ENCODE results near the gene SENP1. TPM values are rescaled to one million over a fixed set of nuclear protein-coding genes. Genes with fewer than 3 reads are reported as not detected.

The SENP1 gene
- polyA plus RNA-seq, 2 of the 4 experiments (the other 2 are of a cell fraction): 13.9 to 49.3 TPM

DNA sequence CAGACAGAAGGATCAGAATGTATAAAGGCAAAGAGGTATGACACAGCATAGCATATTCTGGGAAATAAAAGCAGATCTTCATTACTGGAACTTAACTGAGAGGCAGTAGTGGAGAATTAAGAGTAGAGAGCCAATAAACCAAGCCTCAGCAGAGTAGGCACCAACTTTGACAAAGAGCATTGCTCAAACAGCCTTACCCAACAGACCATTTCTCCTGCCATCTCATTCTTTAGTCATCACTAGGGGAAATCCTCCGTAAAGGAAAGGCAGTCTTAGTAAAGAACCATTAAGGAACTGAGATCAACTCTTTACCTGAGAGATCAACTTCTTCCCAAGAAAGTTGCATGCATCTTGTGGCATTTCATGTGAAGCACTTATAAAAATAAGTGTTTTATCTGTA, 36.6 kb downstream of the SENP1 start:
- FAIRE-seq (no peak), ATAC-seq (no peak), DNase-seq (ENCODE audit: low read depth in 1 of 2, low spot score in 1 of 2) (no peak)
- no peak overlapping the region for H3K27ac ChIP-seq
- TF ChIP-seq, protein P1, sequence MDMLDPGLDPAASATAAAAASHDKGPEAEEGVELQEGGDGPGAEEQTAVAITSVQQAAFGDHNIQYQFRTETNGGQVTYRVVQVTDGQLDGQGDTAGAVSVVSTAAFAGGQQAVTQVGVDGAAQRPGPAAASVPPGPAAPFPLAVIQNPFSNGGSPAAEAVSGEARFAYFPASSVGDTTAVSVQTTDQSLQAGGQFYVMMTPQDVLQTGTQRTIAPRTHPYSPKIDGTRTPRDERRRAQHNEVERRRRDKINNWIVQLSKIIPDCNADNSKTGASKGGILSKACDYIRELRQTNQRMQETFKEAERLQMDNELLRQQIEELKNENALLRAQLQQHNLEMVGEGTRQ (IDR thresholded peaks at IDR 0.05): no peak
- TF ChIP-seq TFCP2L1 (CRISPR knock-in tag; IDR thresholded peaks at IDR 0.05): no peak
- TF ChIP-seq FOSL2 (IDR thresholded peaks at IDR 0.05): no peak
- no peak for TF ChIP-seq FOSL2 (CRISPR knock-in tag; IDR thresholded peaks at IDR 0.05)
- no peak for TF ChIP-seq RARB (CRISPR knock-in tag; IDR thresholded peaks at IDR 0.05)
- no peak for TF ChIP-seq RFX5 (IDR thresholded peaks at IDR 0.05)
- no peaks in the 10 kb centered on the region for H3K9me3 ChIP-seq
- POLR2A ChIA-PET: no interaction called here
- H3K4me3 ChIP-seq: no peak overlapping the region
- CTCF ChIA-PET: interaction anchor here (0.6 to 1.3 kb wide), 2 partner anchors 17 to 23 kb away, joined by 3 read pairs; no protein-coding TSS in a partner anchor
- WGBS (ENCODE audit: missing lambda C conversion rate): 46% methylated on average over 1 of the region's 1 CpG
- no peaks in the 10 kb centered on the region for H3K4me1 ChIP-seq
- no peak overlapping the region for H3K4me2 ChIP-seq

DNA sequence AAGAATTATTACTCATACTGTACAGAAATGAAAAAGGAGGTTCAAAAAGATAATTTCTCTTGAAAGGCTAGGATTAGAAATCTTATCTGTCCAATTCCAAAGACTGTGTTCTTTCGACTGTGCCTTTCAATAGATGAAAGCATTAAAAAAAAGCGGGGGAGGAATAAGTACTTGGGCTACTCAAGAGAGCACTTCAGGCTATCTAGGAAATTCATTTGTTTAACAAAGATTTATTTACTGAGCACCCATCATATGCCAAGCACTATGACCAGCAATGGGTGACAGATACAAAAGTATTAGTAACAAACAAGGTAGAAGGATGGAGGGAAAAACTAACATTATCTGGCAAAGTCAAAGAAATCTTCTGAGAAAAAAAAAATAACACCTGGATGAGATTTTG, 37.4 kb downstream of the SENP1 start:
- WGBS (ENCODE audit: missing lambda C conversion rate): 86% methylated on average over 2 of the region's 2 CpGs
- CTCF ChIA-PET: interaction anchor here (0.6 kb wide), 1 partner anchor 16 kb away, joined by 3 read pairs; no protein-coding TSS in a partner anchor
- H3K27ac ChIP-seq: no peak overlapping the region
- ATAC-seq: no peak
- no peak for FAIRE-seq
- H3K9me3 ChIP-seq: no peaks in the 10 kb centered on the region
- POLR2A ChIA-PET: no interaction called here
- no peaks in the 10 kb centered on the region for H3K4me1 ChIP-seq
- no peak overlapping the region for H3K4me2 ChIP-seq
- TF ChIP-seq GATA3 (IDR thresholded peaks at IDR 0.05; ENCODE audit: borderline replicate concordance): no peak
- TF ChIP-seq EHMT2 (IDR thresholded peaks at IDR 0.05; ENCODE audit: low read depth): no peak
- TF ChIP-seq NFE2L2 (conservative IDR thresholded peaks at IDR 0.05; ENCODE audit: low read length): no peak
- TF ChIP-seq ZSCAN20 (CRISPR knock-in tag; IDR thresholded peaks at IDR 0.05): no peak
- TF ChIP-seq, protein P2, sequence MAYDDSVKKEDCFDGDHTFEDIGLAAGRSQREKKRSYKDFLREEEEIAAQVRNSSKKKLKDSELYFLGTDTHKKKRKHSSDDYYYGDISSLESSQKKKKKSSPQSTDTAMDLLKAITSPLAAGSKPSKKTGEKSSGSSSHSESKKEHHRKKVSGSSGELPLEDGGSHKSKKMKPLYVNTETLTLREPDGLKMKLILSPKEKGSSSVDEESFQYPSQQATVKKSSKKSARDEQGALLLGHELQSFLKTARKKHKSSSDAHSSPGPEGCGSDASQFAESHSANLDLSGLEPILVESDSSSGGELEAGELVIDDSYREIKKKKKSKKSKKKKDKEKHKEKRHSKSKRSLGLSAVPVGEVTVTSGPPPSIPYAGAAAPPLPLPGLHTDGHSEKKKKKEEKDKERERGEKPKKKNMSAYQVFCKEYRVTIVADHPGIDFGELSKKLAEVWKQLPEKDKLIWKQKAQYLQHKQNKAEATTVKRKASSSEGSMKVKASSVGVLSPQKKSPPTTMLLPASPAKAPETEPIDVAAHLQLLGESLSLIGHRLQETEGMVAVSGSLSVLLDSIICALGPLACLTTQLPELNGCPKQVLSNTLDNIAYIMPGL (CRISPR knock-in tag; IDR thresholded peaks at IDR 0.05; ENCODE audit: borderline replicate concordance): no peak
- no peak for TF ChIP-seq ZFP36 (IDR thresholded peaks at IDR 0.05; ENCODE audit: borderline replicate concordance, partially characterized antibody)
- DNase-seq (ENCODE audit: low read depth in 1 of 2, low spot score in 1 of 2): no peak
- H3K4me3 ChIP-seq: no peak overlapping the region

GRCh38 chr12:48067250-48067938, 38.5 kb downstream of the SENP1 start:
- ATAC-seq (no peak), FAIRE-seq (no peak), DNase-seq (ENCODE audit: low read depth in 1 of 2, low spot score in 1 of 2) (no peak)
- Histone ChIP-seq H3K9me3 (no peaks in the 10 kb centered on the region), H3K27ac (no peak overlapping the region), H3K4me2 (no peak overlapping the region), H3K4me3 (no peak overlapping the region), H3K4me1 (no peaks in the 10 kb centered on the region)
- CTCF ChIA-PET: interaction anchor here (1.3 kb wide), 1 partner anchor 122 kb away, joined by 3 read pairs; no protein-coding TSS in a partner anchor
- TF ChIP-seq SMC3 (IDR thresholded peaks at IDR 0.05) (no peak), FOXS1 (CRISPR knock-in tag; IDR thresholded peaks at IDR 0.05) (no peak), ELK1 (IDR thresholded peaks at IDR 0.05; ENCODE audit: low read depth, low read length) (no peak), RNF2 (IDR thresholded peaks at IDR 0.05; ENCODE audit: borderline replicate concordance, low read depth) (no peak), TFCP2L1 (CRISPR knock-in tag; IDR thresholded peaks at IDR 0.05) (no peak), NPAS2 (CRISPR knock-in tag; IDR thresholded peaks at IDR 0.05; ENCODE audit: borderline replicate concordance) (no peak), HOXB5 (CRISPR knock-in tag; IDR thresholded peaks at IDR 0.05) (no peak), FOSB (CRISPR knock-in tag; IDR thresholded peaks at IDR 0.05) (no peak), RARB (CRISPR knock-in tag; IDR thresholded peaks at IDR 0.05) (no peak), MAZ (IDR thresholded peaks at IDR 0.05; ENCODE audit: borderline replicate concordance, low read depth, low read length) (no peak), E2F6 (IDR thresholded peaks at IDR 0.05; ENCODE audit: borderline replicate concordance, low read depth) (no peak)
- TF ChIP-seq, protein P1 (IDR thresholded peaks at IDR 0.05): no peak
- POLR2A ChIA-PET: no interaction called here
- WGBS (ENCODE audit: missing lambda C conversion rate): 91% methylated on average over 4 of the region's 4 CpGs

Data from A549 (cell line).